ENCODE measurements around the gene ACVR1C.

The ACVR1C gene

DNA sequence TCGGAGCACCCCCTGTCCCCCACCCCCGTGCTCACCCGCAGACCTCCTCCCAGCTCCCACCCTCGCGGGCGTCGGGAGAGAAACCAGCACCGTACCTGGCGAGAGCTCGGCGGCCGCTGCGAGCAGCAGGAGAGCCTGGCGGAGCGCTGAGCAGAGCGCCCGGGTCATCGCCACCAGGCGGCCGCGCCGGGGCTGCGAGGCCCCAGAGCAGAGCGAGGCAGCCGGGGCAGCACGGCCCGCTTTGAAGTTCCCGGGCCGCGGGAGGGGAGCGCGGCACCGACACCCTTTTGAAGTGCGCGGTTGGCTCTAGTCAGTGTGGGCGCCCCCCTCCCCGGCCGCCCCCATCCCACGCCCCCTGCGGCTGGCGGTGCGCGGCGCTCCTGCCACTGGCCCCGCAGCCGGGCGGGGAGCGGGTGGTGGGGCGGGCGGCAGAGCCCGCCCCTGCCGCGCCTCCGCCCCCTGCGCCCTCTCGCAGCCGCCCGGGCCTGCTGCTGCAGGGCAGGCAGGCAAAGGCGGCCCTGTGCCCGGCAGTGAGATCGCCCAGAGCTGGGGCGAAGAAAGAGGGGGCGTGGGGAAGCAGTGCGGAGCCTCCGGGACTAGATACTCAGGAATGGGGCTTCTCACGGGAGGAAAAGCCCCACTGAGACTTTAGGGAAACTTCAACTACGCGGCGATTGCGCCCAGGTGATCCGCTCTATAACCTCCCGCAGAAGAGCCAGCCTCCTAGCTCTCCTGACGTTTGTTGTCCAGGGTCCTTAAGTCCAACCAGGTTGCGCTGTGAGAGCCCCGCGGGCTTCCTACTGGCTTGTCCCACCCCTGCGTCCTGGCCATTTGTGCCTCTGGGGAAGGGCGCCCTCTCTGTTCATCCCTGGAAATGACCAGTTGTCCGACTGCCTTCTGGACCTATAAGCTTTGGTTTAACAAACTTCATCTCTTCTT lies at the start of gene ACVR1C:
ACVR1C (minus strand) TSS at position 388 of the 939 bp plus-strand sequence; CDS start at position 168, 220 bp downstream.
- DNase-seq (ENCODE audit: low spot score) = no peak

GRCh38 chr2:157677941-157678340 lies 49.3 kb upstream of the ACVR1C start:
- DNase-seq (ENCODE audit: low spot score) = no peak

- DNase-seq (ENCODE audit: low spot score) = no peak
Measured at GRCh38 chr2:157672129-157672528, 43.5 kb upstream of the ACVR1C start.

DNA sequence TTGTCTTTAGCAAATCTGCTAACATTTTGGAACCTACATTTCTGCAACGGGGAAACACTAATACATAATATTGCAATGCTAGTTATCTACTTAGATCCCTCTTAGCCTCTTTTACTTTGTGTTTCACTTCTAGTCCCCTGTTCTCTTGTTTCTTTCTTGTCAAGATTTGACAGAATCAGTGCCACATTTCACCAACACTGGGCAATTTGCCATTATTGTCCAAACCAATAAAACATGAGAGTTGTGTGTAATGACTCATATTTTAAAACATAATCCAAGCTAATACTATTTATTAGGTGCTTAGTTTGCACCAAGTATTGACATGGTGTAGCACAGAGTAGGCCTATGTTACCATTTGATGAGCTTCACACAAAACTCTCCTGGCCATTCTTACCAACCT lies 33.7 kb upstream of the ACVR1C start:
- no peak for DNase-seq (ENCODE audit: low spot score)

- no peak for DNase-seq (ENCODE audit: low spot score)
Measured at GRCh38 chr2:157661776-157662175, 33.1 kb upstream of the ACVR1C start.

DNA sequence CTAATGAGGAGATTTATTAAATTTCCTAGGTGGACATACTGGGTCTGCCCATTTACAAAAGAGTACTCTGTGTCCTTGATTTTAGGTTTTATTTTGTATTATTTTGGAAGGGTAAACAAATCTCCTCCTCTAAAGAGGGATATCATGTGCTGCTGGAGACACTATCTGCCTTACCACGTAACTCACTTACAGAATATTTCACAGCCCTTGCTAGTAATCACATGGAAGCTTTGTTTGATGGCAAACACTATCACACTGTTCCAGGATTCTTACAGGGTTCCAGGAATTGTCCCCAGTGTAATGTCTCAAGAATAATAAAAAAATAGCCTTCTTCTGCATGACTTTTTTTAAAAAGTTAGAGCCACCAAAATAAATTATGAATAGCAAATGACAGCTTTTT lies 29.2 kb upstream of the ACVR1C start:
- no peak for DNase-seq (ENCODE audit: low spot score)

GRCh38 chr2:157657101-157657500 lies 28.4 kb upstream of the ACVR1C start:
- no peak for DNase-seq (ENCODE audit: low spot score)

GRCh38 chr2:157644776-157645175 lies 16.1 kb upstream of the ACVR1C start:
- DNase-seq (ENCODE audit: low spot score) = no peak

GRCh38 chr2:157631861-157632260 lies 3.2 kb upstream of the ACVR1C start:
- DNase-seq (ENCODE audit: low spot score) = no peak

DNA sequence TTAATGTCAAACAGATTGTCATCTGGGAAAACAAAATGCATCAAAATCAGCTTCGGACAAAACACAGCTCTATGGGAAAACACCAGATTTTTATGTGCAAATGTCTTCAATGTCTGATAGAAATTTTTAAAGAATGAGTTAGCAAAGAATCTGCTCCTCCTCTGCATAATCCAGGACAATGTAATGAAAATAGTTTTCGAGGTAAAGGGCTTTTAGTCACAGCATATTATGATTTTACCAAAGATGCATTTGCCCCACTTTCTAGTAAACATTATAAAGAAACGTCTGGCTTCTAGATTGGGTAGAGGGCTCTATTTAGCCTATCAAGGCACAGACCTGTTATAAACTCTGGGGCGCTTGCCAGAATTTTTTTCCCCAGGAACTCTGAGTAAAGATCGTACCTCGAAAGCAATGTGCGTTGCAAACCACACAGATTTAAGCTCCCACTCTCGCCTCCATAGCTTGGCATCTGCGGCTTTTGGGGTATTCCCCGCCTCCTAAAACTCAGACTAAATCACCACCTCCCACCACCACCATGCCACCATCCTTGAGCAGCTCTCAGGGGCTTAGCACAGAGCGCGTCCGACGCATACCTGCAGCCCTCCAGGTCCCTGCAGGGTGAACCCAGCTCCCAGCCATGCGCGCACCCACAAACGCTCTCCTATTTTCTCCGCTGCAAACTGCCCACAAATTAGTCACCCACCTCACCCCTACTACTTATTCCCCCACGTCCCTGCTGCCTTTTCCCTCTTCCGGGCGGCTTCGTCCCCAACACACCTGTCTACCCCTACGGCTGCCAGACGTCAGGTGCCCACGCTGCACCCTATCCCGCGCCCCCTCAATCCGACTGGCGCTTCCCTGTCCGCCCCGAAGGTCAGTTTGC lies 829 bp downstream of the ACVR1C start:
- DNase-seq (ENCODE audit: low spot score) = no peak

DNA sequence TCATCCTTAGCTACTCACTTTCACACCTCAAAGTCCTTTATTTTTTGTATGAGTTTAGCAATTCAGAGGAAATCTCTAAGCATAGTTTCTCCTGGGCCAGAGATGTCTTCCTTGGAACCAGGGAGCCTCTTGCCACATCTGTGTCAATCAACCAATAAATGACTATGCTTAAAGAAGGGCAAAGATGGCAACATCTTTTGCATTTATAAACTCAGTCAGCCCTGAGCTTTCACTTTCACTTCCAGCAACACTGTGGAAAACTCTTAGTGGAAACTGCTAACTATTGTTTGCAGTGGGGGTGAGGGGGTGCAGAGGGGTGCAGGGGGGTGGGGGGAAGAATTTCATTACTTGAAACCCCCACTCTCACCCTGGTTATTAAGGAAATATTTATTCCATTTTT lies 3.4 kb downstream of the ACVR1C start:
- no peak for DNase-seq (ENCODE audit: low spot score)

- DNase-seq (ENCODE audit: low spot score) = no peak
Measured at GRCh38 chr2:157620956-157621355, 7.7 kb downstream of the ACVR1C start.

- no peak for DNase-seq (ENCODE audit: low spot score)
Measured at GRCh38 chr2:157611726-157612125, 16.9 kb downstream of the ACVR1C start.

DNA sequence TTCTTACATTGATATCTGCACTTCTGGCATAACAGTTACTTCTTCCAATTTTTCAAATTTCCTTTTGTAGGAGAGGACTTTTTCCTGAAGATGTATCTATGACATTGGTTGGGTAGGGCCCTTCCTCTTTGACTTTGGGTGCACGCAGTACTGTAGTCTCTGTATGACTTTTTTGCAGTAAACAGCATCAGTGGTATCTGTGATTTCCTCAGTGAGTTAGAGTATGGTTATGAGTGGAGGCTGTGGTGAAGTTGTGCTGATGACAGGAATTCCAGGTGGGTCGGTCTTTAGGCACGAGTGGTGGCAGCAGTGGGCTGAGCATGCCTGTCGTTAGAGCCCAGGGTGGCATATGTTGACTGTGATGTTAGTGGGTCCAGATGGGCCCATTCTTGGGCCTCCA lies 17.6 kb downstream of the ACVR1C start:
- no peak for DNase-seq (ENCODE audit: low spot score)

GRCh38 chr2:157606534-157606933 lies 22.1 kb downstream of the ACVR1C start:
- DNase-seq (ENCODE audit: low spot score) = no peak

GRCh38 chr2:157603198-157603597 lies 25.5 kb downstream of the ACVR1C start:
- no peak for DNase-seq (ENCODE audit: low spot score)

DNA sequence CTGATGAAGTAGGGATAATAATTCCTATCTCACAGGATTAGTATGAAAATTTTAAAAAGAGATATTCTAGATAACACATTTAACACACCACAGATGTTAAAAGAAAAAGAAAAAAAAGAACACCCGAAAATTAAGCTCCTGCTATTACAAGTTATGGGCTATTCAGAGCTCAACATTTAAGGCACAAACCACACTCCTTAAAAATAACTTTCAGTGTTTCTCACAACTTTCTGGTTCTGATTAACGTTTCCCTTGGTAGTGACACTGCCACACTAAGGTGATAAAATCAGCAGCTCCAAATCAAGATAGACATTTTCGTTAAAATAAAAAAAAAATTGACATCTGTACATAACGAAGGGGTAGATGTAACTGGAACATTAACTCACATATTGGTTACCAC lies 26.9 kb downstream of the ACVR1C start:
- no peak for DNase-seq (ENCODE audit: low spot score)

DNA sequence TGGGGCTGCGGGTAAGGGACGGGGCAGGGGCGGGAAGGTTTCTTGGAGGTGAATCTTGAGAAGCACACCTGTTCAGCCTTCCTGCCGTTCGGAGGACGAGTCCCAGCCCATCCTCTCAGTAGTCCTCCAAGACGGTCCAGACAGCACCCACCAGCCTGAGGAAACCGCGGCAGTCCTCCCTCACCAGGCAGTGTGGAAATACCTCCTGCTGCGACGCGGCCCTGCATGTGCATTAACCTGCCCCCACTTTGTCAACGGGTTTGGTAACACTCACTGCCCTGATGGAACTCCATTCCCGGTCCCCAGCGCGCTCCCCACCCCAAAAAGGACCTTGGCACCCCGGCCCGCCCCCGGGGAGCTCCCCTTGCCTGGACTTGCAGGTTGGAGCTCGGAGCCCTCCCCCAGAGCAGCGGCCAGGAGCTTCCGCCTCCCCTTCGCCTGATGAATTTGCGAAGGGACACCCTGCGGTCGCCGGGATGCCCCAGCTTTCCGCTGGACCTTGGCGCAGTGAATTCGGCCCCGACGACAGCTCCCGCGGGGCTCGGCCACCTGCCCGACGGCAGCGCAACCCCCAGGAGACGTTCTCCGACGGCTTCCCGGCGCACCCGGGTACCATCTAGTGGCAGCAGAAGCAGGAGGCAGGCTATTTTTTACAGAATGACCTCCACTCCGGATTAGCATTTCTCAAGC lies 31.5 kb downstream of the ACVR1C start:
- no peak for DNase-seq (ENCODE audit: low spot score)

GRCh38 chr2:157593411-157593810 lies 35.3 kb downstream of the ACVR1C start:
- no peak for DNase-seq (ENCODE audit: low spot score)

DNA sequence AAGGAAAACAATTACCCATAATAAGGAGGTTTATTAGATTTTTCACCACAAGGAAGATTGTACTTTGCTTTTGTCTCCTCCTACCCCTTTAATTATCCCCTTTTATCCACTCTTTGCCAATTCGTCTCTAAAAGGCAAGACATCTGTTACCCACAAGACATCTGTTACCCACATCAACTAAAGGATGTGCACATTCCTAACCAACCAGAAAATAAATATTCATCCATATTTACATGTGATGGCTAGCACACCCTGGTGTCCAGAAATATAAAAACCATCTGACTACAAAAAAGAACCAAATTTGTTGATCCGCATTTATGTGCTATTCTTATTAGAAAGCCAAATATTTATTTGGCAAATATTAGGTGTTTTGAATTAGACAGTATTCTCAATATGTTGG lies 35.7 kb downstream of the ACVR1C start:
- no peak for DNase-seq (ENCODE audit: low spot score)

DNA sequence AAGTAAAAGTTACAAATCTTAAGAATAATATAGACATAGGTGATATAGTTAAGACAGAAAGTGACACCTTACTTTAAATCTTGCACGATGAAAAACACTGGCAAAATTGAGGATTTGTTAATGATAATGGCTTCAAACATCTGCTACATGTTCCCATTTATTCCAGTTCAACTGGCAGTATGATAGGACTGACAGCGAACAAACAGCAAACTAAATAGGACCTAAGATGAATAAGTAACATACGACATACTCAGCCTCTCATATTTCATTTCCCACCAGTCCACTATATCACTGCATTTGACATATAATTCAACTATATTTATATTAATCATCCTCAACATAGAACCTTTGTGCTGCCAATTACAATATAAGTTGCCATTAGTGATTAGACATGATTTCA lies 36.3 kb downstream of the ACVR1C start:
- no peak for DNase-seq (ENCODE audit: low spot score)

GRCh38 chr2:157587576-157587975 lies 41.1 kb downstream of the ACVR1C start:
- no peak for DNase-seq (ENCODE audit: low spot score)

All from hematopoietic multipotent progenitor cell treated with erythropoietin and hydrocortisone succinate and interleukin-3 and kit ligand, for 17 days (in vitro differentiated cells).